Uterus (tissue), 2 donors: ENCODE results near the gene MAPK10.

Source experiments
- POLR2A ChIP-seq, 2 donors: fragments of 450-650 bp; IDR thresholded peaks; one replicate each; pipeline ENCODE4 v1.6.1; 2016; ENCODE audit warnings: antibody characterized with exemption in 2 of 2, mild to moderate bottlenecking in 1 of 2, moderate library complexity in 1 of 2
- TF ChIP-seq, protein P1 (sequence below), 4 experiments: fragments of 200-600 bp in 2 of 4; fragments of 450-650 bp in 2 of 4; sonication (generic) in 2 of 4; IDR thresholded peaks; one replicate each; pipeline ENCODE4 v1.5.1; 2016 to 2019; ENCODE audit warnings: antibody characterized with exemption in 4 of 4, mild to moderate bottlenecking in 2 of 4, moderate library complexity in 1 of 4

DNA sequence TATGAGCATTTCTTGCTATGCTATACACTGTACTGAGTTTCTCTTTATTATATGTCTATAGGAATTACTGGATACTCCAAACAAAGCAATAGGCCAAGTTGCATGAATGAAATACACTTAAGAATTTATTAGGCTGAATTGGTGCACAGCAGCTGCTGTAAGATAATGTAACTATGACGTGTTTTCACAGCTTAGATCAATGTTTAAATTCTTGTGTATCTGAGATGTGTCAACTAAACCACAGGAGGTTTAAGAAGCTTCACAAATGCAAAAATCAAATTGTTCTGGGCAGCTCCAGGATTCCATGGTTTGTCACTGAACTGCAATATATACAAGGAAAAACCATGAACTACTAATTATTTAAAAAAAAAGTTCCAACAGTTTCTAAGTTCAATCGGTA is 156.7 kb downstream of the MAPK10 start:
- TF ChIP-seq, protein P1, sequence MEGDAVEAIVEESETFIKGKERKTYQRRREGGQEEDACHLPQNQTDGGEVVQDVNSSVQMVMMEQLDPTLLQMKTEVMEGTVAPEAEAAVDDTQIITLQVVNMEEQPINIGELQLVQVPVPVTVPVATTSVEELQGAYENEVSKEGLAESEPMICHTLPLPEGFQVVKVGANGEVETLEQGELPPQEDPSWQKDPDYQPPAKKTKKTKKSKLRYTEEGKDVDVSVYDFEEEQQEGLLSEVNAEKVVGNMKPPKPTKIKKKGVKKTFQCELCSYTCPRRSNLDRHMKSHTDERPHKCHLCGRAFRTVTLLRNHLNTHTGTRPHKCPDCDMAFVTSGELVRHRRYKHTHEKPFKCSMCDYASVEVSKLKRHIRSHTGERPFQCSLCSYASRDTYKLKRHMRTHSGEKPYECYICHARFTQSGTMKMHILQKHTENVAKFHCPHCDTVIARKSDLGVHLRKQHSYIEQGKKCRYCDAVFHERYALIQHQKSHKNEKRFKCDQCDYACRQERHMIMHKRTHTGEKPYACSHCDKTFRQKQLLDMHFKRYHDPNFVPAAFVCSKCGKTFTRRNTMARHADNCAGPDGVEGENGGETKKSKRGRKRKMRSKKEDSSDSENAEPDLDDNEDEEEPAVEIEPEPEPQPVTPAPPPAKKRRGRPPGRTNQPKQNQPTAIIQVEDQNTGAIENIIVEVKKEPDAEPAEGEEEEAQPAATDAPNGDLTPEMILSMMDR (IDR thresholded peaks at IDR 0.05) = no peak
- no peak for TF ChIP-seq POLR2A (IDR thresholded peaks at IDR 0.05)
